WTC11 (cell line): ENCODE results near the gene XIRP1. TPM values are rescaled to one million over a fixed set of nuclear protein-coding genes. Genes with fewer than 3 reads are reported as not detected.

Experiments used
- ATAC-seq: fragments of 200-7000 bp; cut with Tn5 transposase; 2 replicates; pipeline ENCODE4 v1.10.0; 2021; ENCODE audit warnings: mild to moderate bottlenecking, moderate library complexity
- CTCF ChIA-PET: fragments of 300-600 bp; sonication (Branson Sonifier 250); formaldehyde crosslinking; loops from one replicate; lab custom pipeline; 2021; ENCODE audit warnings: antibody characterized with exemption; lab: Charles Lee
- POLR2A ChIA-PET: fragments of 350-600 bp; sonication (Branson Sonifier 250); formaldehyde crosslinking; loops from one replicate; lab custom pipeline; 2021; ENCODE audit warnings: antibody characterized with exemption; lab: Charles Lee
- DNase-seq: peaks from one replicate; pipeline ENCODE4 v3.0.0; 2021; ENCODE audit warnings: low spot score
- H3K27ac Mint-ChIP-seq: 2 replicates; pipeline ENCODE4 v1.8.0; 2021; ENCODE audit warnings: mixed read lengths
- H3K27me3 Mint-ChIP-seq: 2 replicates; pipeline ENCODE4 v1.8.0; 2021; ENCODE audit warnings: low read depth, mild to moderate bottlenecking, moderate library complexity, mixed read lengths
- H3K36me3 Mint-ChIP-seq: 2 replicates; pipeline ENCODE4 v1.8.0; 2021; ENCODE audit warnings: mixed read lengths
- H3K4me1 Mint-ChIP-seq: 2 replicates; pipeline ENCODE4 v1.8.0; 2022; ENCODE audit warnings: mixed read lengths
- H3K4me3 Mint-ChIP-seq: 2 replicates; pipeline ENCODE4 v1.8.0; 2021; ENCODE audit warnings: mild to moderate bottlenecking, moderate library complexity, mixed read lengths
- H3K9me3 Mint-ChIP-seq: 2 replicates; pipeline ENCODE4 v1.8.0; 2021; ENCODE audit warnings: mixed read lengths
- ATF1 ChIP-seq: sonication (generic); formaldehyde crosslinking; IDR thresholded peaks from 2 replicates; pipeline ENCODE4 v1.8.1; 2023; ENCODE audit warnings: mild to moderate bottlenecking, moderate library complexity, missing genetic modification reagents
- CREB1 ChIP-seq: sonication (generic); formaldehyde crosslinking; IDR thresholded peaks from 2 replicates; pipeline ENCODE4 v1.8.0; 2023; ENCODE audit warnings: mild to moderate bottlenecking, missing genetic modification reagents
- CREM ChIP-seq: sonication (generic); formaldehyde crosslinking; IDR thresholded peaks from 2 replicates; pipeline ENCODE4 v1.8.1; 2022; ENCODE audit warnings: mild to moderate bottlenecking, missing genetic modification reagents, moderate library complexity
- ELF4 ChIP-seq: sonication (generic); formaldehyde crosslinking; IDR thresholded peaks from 2 replicates; pipeline ENCODE4 v1.8.1; 2022; ENCODE audit warnings: low read depth, mild to moderate bottlenecking, moderate library complexity, missing genetic modification reagents
- ESRRA ChIP-seq: sonication (generic); formaldehyde crosslinking; IDR thresholded peaks from 2 replicates; pipeline ENCODE4 v1.8.1; 2022; ENCODE audit warnings: mild to moderate bottlenecking, missing genetic modification reagents, borderline replicate concordance
- ETV6 ChIP-seq: sonication (generic); formaldehyde crosslinking; IDR thresholded peaks from 2 replicates; pipeline ENCODE4 v1.8.1; 2022; ENCODE audit warnings: mild to moderate bottlenecking, missing genetic modification reagents
- IRF2 ChIP-seq: sonication (generic); formaldehyde crosslinking; IDR thresholded peaks from 2 replicates; pipeline ENCODE4 v1.8.0; 2022; ENCODE audit warnings: low read depth, missing genetic modification reagents, borderline replicate concordance
- KAT7 ChIP-seq: sonication (generic); formaldehyde crosslinking; IDR thresholded peaks from 2 replicates; pipeline ENCODE4 v1.8.1; 2023; ENCODE audit warnings: missing genetic modification reagents, mild to moderate bottlenecking, borderline replicate concordance
- NFE2L1 ChIP-seq: sonication (generic); formaldehyde crosslinking; IDR thresholded peaks from 2 replicates; pipeline ENCODE4 v1.8.1; 2023; ENCODE audit warnings: missing genetic modification reagents
- NFYB ChIP-seq: sonication (generic); formaldehyde crosslinking; conservative IDR thresholded peaks from 2 replicates; pipeline ENCODE4 v1.8.0; 2022; ENCODE audit warnings: low read depth, missing genetic modification reagents
- SMAD4 ChIP-seq: sonication (generic); formaldehyde crosslinking; IDR thresholded peaks from 2 replicates; pipeline ENCODE4 v1.8.0; 2022; ENCODE audit warnings: mild to moderate bottlenecking, missing genetic modification reagents
- TP53 ChIP-seq: sonication (generic); formaldehyde crosslinking; IDR thresholded peaks from 2 replicates; pipeline ENCODE4 v1.8.1; 2023; ENCODE audit warnings: mild to moderate bottlenecking, missing genetic modification reagents
- ZNF263 ChIP-seq: sonication (generic); formaldehyde crosslinking; IDR thresholded peaks from 2 replicates; pipeline ENCODE4 v1.8.1; 2022; ENCODE audit warnings: low read depth, mild to moderate bottlenecking, moderate library complexity, missing genetic modification reagents
- ZNF396 ChIP-seq: fragments of 250-450 bp; sonication (Bioruptor Pico); IDR thresholded peaks from 2 replicates; pipeline ENCODE4 v1.8.0; 2021; ENCODE audit warnings: mild to moderate bottlenecking, moderate library complexity, borderline replicate concordance
- total RNA-seq: library from RNA; stranded (reverse); gene quantifications from 3 replicates; pipeline ENCODE4 v1.2.3, GENCODE V29; 2021
- TF ChIP-seq, protein P1 (sequence below): sonication (generic); formaldehyde crosslinking; IDR thresholded peaks from 2 replicates; pipeline ENCODE4 v1.8.1; 2023; ENCODE audit warnings: mild to moderate bottlenecking, missing genetic modification reagents, moderate library complexity
- TF ChIP-seq, protein P2 (sequence below): sonication (generic); formaldehyde crosslinking; IDR thresholded peaks from 2 replicates; pipeline ENCODE4 v1.8.1; 2023; ENCODE audit warnings: mild to moderate bottlenecking, missing genetic modification reagents, moderate library complexity
- TF ChIP-seq, protein P3 (sequence below): sonication (generic); formaldehyde crosslinking; IDR thresholded peaks from 2 replicates; pipeline ENCODE4 v1.8.0; 2022; ENCODE audit warnings: mild to moderate bottlenecking, missing genetic modification reagents
- TF ChIP-seq, protein P4 (sequence below): sonication (generic); formaldehyde crosslinking; IDR thresholded peaks from 2 replicates; pipeline ENCODE4 v1.8.1; 2023; ENCODE audit warnings: mild to moderate bottlenecking, missing genetic modification reagents
- TF ChIP-seq, protein P5 (sequence below): sonication (generic); formaldehyde crosslinking; IDR thresholded peaks from 2 replicates; pipeline ENCODE4 v1.8.1; 2022; ENCODE audit warnings: mild to moderate bottlenecking, moderate library complexity, missing genetic modification reagents
- TF ChIP-seq, protein P6 (sequence below): sonication (generic); formaldehyde crosslinking; IDR thresholded peaks from 2 replicates; pipeline ENCODE4 v1.8.0; 2022; ENCODE audit warnings: mild to moderate bottlenecking, missing genetic modification reagents
- TF ChIP-seq, protein P7 (sequence below): fragments of 250-450 bp; sonication (Bioruptor Pico); IDR thresholded peaks from 2 replicates; pipeline ENCODE4 v1.9.0; 2021; ENCODE audit warnings: mild to moderate bottlenecking
- TF ChIP-seq, protein P8 (sequence below): sonication (generic); formaldehyde crosslinking; conservative IDR thresholded peaks from 2 replicates; pipeline ENCODE4 v1.8.1; 2022; ENCODE audit warnings: mild to moderate bottlenecking, missing genetic modification reagents

XIRP1 gene
- total RNA-seq, 1 experiment from 2014 or later, result not detected

DNA sequence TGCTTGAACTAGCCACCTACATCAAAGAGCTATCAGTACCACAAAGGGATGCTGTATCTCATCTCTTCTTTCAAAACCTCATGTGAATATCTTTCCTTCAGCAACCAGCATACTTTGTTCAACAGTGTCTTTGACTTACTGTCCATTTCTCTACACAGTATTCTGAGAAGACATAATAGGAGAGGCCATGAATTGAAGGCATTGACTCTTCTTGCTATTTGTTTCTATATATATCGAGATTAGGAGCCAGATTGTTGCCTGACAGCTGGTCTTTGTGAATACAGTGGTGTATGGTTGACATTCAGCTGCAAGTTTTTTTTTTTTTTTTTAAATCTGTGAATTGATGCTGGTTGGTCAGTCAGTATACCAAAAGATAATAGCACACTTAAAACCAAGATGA, 26.9 kb downstream of the XIRP1 start (continued):
- TF ChIP-seq, protein P1, sequence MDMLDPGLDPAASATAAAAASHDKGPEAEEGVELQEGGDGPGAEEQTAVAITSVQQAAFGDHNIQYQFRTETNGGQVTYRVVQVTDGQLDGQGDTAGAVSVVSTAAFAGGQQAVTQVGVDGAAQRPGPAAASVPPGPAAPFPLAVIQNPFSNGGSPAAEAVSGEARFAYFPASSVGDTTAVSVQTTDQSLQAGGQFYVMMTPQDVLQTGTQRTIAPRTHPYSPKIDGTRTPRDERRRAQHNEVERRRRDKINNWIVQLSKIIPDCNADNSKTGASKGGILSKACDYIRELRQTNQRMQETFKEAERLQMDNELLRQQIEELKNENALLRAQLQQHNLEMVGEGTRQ (CRISPR knock-in tag), result no peak
- TF ChIP-seq CREM (CRISPR knock-in tag) (no peak), CREB1 (no peak), TP53 (CRISPR knock-in tag) (no peak)
- TF ChIP-seq, protein P2, sequence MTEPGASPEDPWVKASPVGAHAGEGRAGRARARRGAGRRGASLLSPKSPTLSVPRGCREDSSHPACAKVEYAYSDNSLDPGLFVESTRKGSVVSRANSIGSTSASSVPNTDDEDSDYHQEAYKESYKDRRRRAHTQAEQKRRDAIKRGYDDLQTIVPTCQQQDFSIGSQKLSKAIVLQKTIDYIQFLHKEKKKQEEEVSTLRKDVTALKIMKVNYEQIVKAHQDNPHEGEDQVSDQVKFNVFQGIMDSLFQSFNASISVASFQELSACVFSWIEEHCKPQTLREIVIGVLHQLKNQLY (CRISPR knock-in tag), result no peak

DNA sequence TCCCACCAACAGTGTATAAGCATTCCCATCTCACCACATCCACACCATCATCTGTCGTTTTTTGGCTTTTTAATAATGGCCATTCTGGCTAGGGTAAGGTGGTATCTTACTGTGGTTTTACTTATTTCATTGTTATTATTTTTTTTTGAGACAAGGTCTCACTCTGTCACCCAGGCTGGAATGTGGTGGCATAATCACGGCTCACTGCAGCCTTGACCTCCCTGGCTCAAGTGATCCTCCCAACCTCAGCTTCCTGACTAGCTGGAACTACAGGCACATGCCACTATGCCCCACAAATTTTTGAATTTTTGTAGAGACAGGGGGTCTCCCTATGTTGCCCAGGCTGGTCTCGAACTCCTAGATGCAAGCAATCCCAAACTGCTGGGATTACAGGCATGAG, 28.0 kb downstream of the XIRP1 start:
- peaks cover 14% of the 10 kb centered on the region for H3K4me1 Mint-ChIP-seq
- no peak for DNase-seq
- no peak overlapping the region for H3K27ac Mint-ChIP-seq
- H3K4me3 Mint-ChIP-seq, result no peak overlapping the region
- H3K36me3 Mint-ChIP-seq, result peaks cover 8% of the 10 kb centered on the region
- H3K9me3 Mint-ChIP-seq, result peaks cover 17% of the 10 kb centered on the region
- TF ChIP-seq, protein P3, sequence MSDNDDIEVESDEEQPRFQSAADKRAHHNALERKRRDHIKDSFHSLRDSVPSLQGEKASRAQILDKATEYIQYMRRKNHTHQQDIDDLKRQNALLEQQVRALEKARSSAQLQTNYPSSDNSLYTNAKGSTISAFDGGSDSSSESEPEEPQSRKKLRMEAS (CRISPR knock-in tag), result no peak
- TF ChIP-seq NFYB (CRISPR knock-in tag), result no peak
- no peak for TF ChIP-seq ZNF396 (CRISPR knock-in tag)
- TF ChIP-seq ESRRA, result no peak
- TF ChIP-seq, protein P4, sequence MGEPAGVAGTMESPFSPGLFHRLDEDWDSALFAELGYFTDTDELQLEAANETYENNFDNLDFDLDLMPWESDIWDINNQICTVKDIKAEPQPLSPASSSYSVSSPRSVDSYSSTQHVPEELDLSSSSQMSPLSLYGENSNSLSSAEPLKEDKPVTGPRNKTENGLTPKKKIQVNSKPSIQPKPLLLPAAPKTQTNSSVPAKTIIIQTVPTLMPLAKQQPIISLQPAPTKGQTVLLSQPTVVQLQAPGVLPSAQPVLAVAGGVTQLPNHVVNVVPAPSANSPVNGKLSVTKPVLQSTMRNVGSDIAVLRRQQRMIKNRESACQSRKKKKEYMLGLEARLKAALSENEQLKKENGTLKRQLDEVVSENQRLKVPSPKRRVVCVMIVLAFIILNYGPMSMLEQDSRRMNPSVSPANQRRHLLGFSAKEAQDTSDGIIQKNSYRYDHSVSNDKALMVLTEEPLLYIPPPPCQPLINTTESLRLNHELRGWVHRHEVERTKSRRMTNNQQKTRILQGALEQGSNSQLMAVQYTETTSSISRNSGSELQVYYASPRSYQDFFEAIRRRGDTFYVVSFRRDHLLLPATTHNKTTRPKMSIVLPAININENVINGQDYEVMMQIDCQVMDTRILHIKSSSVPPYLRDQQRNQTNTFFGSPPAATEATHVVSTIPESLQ (CRISPR knock-in tag), result no peak
- TF ChIP-seq, protein P5, sequence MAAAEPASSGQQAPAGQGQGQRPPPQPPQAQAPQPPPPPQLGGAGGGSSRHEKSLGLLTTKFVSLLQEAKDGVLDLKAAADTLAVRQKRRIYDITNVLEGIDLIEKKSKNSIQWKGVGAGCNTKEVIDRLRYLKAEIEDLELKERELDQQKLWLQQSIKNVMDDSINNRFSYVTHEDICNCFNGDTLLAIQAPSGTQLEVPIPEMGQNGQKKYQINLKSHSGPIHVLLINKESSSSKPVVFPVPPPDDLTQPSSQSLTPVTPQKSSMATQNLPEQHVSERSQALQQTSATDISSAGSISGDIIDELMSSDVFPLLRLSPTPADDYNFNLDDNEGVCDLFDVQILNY (CRISPR knock-in tag), result no peak
- TF ChIP-seq, protein P6, sequence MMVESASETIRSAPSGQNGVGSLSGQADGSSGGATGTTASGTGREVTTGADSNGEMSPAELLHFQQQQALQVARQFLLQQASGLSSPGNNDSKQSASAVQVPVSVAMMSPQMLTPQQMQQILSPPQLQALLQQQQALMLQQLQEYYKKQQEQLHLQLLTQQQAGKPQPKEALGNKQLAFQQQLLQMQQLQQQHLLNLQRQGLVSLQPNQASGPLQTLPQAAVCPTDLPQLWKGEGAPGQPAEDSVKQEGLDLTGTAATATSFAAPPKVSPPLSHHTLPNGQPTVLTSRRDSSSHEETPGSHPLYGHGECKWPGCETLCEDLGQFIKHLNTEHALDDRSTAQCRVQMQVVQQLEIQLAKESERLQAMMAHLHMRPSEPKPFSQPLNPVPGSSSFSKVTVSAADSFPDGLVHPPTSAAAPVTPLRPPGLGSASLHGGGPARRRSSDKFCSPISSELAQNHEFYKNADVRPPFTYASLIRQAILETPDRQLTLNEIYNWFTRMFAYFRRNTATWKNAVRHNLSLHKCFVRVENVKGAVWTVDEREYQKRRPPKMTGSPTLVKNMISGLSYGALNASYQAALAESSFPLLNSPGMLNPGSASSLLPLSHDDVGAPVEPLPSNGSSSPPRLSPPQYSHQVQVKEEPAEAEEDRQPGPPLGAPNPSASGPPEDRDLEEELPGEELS (CRISPR knock-in tag), result no peak
- no peak for TF ChIP-seq ZNF263 (CRISPR knock-in tag)
- ChIA-PET POLR2A (no interaction called here), CTCF (no interaction called here)
- H3K27me3 Mint-ChIP-seq, result peaks cover 5% of the 10 kb centered on the region; the same call in 1 of the 2 replicates
- ATAC-seq, result no peak

DNA sequence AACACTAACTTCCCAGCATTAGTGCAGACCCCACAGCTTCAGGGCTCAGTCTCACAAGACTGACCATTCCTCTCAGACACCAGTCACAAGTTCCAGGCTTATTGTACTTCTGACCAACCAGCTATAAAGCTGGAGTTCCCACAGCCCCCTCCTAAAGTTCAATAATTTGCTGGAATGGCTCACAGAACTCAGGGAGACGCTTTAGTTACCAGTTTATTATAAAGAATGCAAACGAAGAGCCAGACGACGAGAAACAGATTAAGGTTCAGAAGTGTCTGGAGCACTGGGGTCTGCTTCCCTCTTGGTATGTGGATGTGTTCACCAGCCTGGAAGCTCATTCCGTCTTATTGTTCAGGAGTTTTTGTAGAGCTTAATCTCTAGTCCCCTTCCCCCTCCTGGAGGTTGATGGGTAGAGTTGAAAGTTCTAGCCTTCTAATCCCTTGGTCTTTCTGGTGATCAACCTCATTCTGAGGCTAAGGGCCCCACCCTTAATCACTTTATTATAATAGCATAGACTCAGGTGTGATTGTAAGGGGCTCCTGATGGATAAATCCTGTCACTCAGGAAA, 34.2 kb downstream of the XIRP1 start:
- ATAC-seq, result no peak
- H3K36me3 Mint-ChIP-seq, result peaks cover 4% of the 10 kb centered on the region
- H3K4me3 Mint-ChIP-seq, result no peak overlapping the region
- H3K27me3 Mint-ChIP-seq, result peaks cover 1% of the 10 kb centered on the region; the same call in 1 of the 2 replicates
- H3K27ac Mint-ChIP-seq, result no peak overlapping the region
- peaks cover 37% of the 10 kb centered on the region for H3K4me1 Mint-ChIP-seq
- DNase-seq, result no peak
- H3K9me3 Mint-ChIP-seq, result peaks cover 6% of the 10 kb centered on the region
- POLR2A ChIA-PET, result no interaction called here
- CTCF ChIA-PET, result interaction anchor here (1.0 to 2.6 kb wide), 3 partner anchors 31 to 220 kb away, joined by 3 to 10 read pairs (median 6); no protein-coding TSS in a partner anchor
- TF ChIP-seq ZNF396 (CRISPR knock-in tag), result no peak
- no peak for TF ChIP-seq ELF4
- TF ChIP-seq ATF1 (CRISPR knock-in tag), result no peak
- no peak for TF ChIP-seq KAT7 (CRISPR knock-in tag)
- TF ChIP-seq, protein P7, sequence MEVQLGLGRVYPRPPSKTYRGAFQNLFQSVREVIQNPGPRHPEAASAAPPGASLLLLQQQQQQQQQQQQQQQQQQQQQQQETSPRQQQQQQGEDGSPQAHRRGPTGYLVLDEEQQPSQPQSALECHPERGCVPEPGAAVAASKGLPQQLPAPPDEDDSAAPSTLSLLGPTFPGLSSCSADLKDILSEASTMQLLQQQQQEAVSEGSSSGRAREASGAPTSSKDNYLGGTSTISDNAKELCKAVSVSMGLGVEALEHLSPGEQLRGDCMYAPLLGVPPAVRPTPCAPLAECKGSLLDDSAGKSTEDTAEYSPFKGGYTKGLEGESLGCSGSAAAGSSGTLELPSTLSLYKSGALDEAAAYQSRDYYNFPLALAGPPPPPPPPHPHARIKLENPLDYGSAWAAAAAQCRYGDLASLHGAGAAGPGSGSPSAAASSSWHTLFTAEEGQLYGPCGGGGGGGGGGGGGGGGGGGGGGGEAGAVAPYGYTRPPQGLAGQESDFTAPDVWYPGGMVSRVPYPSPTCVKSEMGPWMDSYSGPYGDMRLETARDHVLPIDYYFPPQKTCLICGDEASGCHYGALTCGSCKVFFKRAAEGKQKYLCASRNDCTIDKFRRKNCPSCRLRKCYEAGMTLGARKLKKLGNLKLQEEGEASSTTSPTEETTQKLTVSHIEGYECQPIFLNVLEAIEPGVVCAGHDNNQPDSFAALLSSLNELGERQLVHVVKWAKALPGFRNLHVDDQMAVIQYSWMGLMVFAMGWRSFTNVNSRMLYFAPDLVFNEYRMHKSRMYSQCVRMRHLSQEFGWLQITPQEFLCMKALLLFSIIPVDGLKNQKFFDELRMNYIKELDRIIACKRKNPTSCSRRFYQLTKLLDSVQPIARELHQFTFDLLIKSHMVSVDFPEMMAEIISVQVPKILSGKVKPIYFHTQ (CRISPR knock-in tag), result no peak
- TF ChIP-seq, protein P5 (CRISPR knock-in tag), result no peak
- TF ChIP-seq NFE2L1, result no peak
- TF ChIP-seq, protein P8, sequence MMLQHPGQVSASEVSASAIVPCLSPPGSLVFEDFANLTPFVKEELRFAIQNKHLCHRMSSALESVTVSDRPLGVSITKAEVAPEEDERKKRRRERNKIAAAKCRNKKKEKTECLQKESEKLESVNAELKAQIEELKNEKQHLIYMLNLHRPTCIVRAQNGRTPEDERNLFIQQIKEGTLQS (CRISPR knock-in tag), result no peak
- no peak for TF ChIP-seq ETV6 (CRISPR knock-in tag)
- TF ChIP-seq SMAD4 (CRISPR knock-in tag), result no peak
- no peak for TF ChIP-seq IRF2 (CRISPR knock-in tag)
